ENCODE data around the gene HEXA. TPM values are rescaled to one million over a fixed set of nuclear protein-coding genes. Genes with fewer than 3 reads are reported as not detected.
A peak's percentile ranks its signal among the peaks of the same experiment; 100 is the strongest.

Gene HEXA
- total RNA-seq, 6 experiments from 2014 or later: 55.9 to 107 (median 65.3) TPM

DNA sequence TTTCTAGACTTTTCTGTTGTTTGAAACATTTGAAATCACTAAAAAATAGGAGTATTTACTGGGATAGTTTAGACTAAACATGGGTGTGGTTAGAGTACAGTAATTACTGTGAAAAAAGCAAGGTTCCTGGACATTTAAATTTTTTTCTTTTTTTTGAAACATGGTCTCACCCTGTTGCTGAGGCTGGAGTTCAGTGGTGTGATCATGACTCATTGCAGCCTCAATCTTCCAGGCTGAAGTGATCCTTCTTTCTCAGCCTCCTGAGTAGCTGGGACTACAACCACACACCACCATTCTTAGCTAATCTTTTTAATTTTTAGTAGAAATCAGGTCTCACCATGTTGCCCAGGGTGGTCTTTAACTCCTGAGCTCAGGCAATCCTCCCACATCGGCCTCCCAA lies 35.4 kb downstream of the HEXA start:
- Histone ChIP-seq H3K36me3 (peaks cover 0 to 14% (median 2%) of the 10 kb centered on the region in 4 donors), H3K9me3 (no peaks in the 10 kb centered on the region), H3K27ac (no peak overlapping the region), H3K4me1 (no peaks in the 10 kb centered on the region), H3K27me3 (no peaks in the 10 kb centered on the region), H3K4me3 (no peak overlapping the region)
- no peak for DNase-seq
- ATAC-seq: no peak
- intact Hi-C loops (cut with DNase I): no loop called here
- WGBS (ENCODE audit: insufficient coverage, low coverage, low lambda C conversion rate, missing lambda C conversion rate): 100% methylated on average over 1 of the region's 1 CpG
- no peak for TF ChIP-seq POLR2A (IDR thresholded peaks at IDR 0.05)
- TF ChIP-seq, protein P1, sequence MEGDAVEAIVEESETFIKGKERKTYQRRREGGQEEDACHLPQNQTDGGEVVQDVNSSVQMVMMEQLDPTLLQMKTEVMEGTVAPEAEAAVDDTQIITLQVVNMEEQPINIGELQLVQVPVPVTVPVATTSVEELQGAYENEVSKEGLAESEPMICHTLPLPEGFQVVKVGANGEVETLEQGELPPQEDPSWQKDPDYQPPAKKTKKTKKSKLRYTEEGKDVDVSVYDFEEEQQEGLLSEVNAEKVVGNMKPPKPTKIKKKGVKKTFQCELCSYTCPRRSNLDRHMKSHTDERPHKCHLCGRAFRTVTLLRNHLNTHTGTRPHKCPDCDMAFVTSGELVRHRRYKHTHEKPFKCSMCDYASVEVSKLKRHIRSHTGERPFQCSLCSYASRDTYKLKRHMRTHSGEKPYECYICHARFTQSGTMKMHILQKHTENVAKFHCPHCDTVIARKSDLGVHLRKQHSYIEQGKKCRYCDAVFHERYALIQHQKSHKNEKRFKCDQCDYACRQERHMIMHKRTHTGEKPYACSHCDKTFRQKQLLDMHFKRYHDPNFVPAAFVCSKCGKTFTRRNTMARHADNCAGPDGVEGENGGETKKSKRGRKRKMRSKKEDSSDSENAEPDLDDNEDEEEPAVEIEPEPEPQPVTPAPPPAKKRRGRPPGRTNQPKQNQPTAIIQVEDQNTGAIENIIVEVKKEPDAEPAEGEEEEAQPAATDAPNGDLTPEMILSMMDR (IDR thresholded peaks at IDR 0.05): no peak

DNA sequence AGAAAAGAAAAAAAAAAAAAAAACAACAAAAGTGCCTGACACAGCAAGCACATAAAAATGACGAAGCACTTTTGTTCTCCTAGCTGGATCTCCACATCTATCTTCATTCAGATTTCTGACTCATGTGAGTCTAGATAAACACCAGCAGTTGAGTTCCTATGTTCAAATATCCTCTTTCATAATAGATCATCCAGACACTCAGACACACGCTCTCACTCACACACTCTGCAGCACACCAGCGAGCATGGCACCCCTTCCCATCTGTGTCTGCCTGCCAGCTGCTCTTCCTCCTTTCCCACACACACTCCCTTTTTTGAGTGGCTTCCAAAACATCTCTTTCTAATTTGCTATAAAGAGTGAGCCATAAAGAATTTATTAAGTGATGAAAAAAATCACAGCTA lies 36.0 kb downstream of the HEXA start:
- ATAC-seq (peak in 3 of 4 donors; percentile 51 to 74 (median 71)), DNase-seq (no peak)
- H3K9me3 ChIP-seq: no peaks in the 10 kb centered on the region
- TF ChIP-seq POLR2A (IDR thresholded peaks at IDR 0.05): no peak
- TF ChIP-seq, protein P1 (IDR thresholded peaks at IDR 0.05): no peak
- intact Hi-C loops (cut with DNase I): no loop called here
- WGBS (ENCODE audit: insufficient coverage, low coverage, low lambda C conversion rate, missing lambda C conversion rate): 43% methylated on average over 3 of the region's 3 CpGs
- H3K27ac ChIP-seq: no peak overlapping the region
- peaks cover 0 to 11% (median 0%) of the 10 kb centered on the region in 4 donors for H3K36me3 ChIP-seq
- H3K4me1 ChIP-seq: no peaks in the 10 kb centered on the region
- no peak overlapping the region for H3K4me3 ChIP-seq
- no peaks in the 10 kb centered on the region for H3K27me3 ChIP-seq

DNA sequence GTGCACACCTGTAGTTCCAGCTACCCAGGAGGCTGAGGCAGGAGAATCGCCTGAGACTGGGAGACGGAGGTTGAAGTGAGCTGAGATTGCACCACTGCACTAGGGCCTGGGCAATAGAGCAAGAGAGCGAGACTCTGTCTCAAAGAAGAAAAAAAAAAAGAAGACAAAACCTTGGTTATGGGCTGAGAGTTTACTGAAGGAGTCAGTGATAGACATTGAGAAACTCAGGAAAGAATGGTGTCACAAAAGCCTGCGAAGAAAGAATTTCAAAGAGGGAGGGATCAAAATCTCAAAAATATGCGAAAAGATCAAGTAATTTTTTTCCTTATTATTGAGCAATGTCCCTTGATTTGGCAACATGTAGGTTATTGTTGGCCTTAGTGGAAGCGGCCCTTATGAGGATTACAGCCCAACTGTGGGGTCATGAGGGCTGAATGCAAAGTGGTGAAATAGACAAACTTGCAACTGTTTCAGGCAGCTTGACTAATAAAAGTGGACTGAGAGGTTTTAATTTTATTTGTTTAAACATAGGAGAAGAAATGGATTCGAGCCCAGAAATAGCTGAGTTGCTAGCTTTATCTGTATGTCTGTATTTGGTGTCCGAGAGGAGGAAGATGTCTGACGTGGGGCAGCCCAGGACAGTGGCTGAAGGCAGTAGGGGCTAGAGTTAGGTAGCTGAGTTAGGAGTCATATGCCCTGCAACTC lies 37.0 kb downstream of the HEXA start:
- H3K4me3 ChIP-seq: no peak overlapping the region
- H3K27ac ChIP-seq: no peak overlapping the region
- no peaks in the 10 kb centered on the region for H3K9me3 ChIP-seq
- intact Hi-C loops (cut with DNase I): no loop called here
- DNase-seq: no peak
- H3K4me1 ChIP-seq: no peaks in the 10 kb centered on the region
- WGBS (ENCODE audit: insufficient coverage, low coverage, low lambda C conversion rate, missing lambda C conversion rate): 65% methylated on average over 9 of the region's 9 CpGs
- ATAC-seq: peak; percentile 36 to 64 (median 47)
- no peak for TF ChIP-seq POLR2A (IDR thresholded peaks at IDR 0.05)
- TF ChIP-seq, protein P1 (IDR thresholded peaks at IDR 0.05): no peak
- H3K27me3 ChIP-seq: no peaks in the 10 kb centered on the region
- peaks cover 0 to under 1% (median 0%) of the 10 kb centered on the region in 4 donors for H3K36me3 ChIP-seq

DNA sequence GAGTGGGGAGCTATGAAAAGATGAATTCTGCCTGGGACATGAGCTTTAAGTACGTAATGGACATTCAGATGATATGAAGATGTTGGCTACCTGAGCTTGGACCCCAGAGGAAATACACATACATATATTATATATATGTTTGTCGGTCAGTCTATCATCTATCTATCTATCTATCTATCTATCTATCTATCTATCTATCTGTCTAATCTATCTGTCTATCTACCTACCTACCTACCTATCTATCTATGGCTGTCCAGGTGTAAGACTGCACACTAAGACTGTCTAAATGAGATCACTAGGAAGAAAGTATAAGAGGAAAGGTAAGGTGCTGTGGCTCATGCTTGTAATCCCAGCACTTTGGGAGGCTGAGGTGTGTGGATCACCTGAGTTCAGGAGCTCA lies 37.7 kb downstream of the HEXA start:
- Histone ChIP-seq H3K27me3 (no peaks in the 10 kb centered on the region), H3K9me3 (no peaks in the 10 kb centered on the region), H3K27ac (no peak overlapping the region), H3K36me3 (no peaks in the 10 kb centered on the region), H3K4me3 (no peak overlapping the region), H3K4me1 (no peaks in the 10 kb centered on the region)
- DNase-seq: no peak
- TF ChIP-seq, protein P1 (IDR thresholded peaks at IDR 0.05): no peak
- no peak for TF ChIP-seq POLR2A (IDR thresholded peaks at IDR 0.05)
- intact Hi-C loops (cut with DNase I): no loop called here
- WGBS (ENCODE audit: insufficient coverage, low coverage, low lambda C conversion rate, missing lambda C conversion rate): 94% methylated on average over 2 of the region's 2 CpGs
- ATAC-seq: no peak
